ENCODE data around the gene LEUTX.

The LEUTX gene

GRCh38 chr19:39778763-39779162 lies at the start of gene LEUTX:
Gene LEUTX, plus strand, starts transcription at chr19:39778854. Its CDS starts 67 bp downstream, at chr19:39778921.
- Mint-ChIP-seq H3K9me3 (no peaks in the 10 kb centered on the region), H3K4me3 (no peak within 1 kb of the TSS), H3K36me3 (ENCODE audit: insufficient read depth) (no peaks in the 10 kb centered on the region), H3K27me3 (peaks cover 33% of the 10 kb centered on the region), H3K27ac (ENCODE audit: low read depth) (no peak within 1 kb of the TSS), H3K4me1 (no peaks in the 10 kb centered on the region)
- no peak for DNase-seq (ENCODE audit: low spot score in 2 of 2)
- no peak for ATAC-seq (replicated peaks; ENCODE audit: extremely low read depth, poor library complexity, severe bottlenecking)

GRCh38 chr19:39729594-39729993 lies 49.1 kb upstream of the LEUTX start:
- Mint-ChIP-seq H3K4me3 (no peak overlapping the region), H3K27ac (ENCODE audit: low read depth) (no peak overlapping the region), H3K4me1 (no peaks in the 10 kb centered on the region), H3K36me3 (ENCODE audit: insufficient read depth) (no peaks in the 10 kb centered on the region), H3K27me3 (peaks cover 53% of the 10 kb centered on the region), H3K9me3 (no peaks in the 10 kb centered on the region)
- DNase-seq (ENCODE audit: low spot score in 2 of 2) (no peak), ATAC-seq (replicated peaks; ENCODE audit: extremely low read depth, poor library complexity, severe bottlenecking) (no peak)

GRCh38 chr19:39731685-39732084 lies 47.0 kb upstream of the LEUTX start:
- ATAC-seq (replicated peaks; ENCODE audit: extremely low read depth, poor library complexity, severe bottlenecking) (no peak), DNase-seq (ENCODE audit: low spot score in 2 of 2) (no peak)
- Mint-ChIP-seq H3K4me1 (no peaks in the 10 kb centered on the region), H3K9me3 (no peaks in the 10 kb centered on the region), H3K36me3 (ENCODE audit: insufficient read depth) (no peaks in the 10 kb centered on the region), H3K27ac (ENCODE audit: low read depth) (no peak overlapping the region), H3K4me3 (no peak overlapping the region), H3K27me3 (peaks cover 34% of the 10 kb centered on the region)

GRCh38 chr19:39733841-39734240 lies 44.8 kb upstream of the LEUTX start:
- peaks cover 31% of the 10 kb centered on the region for H3K27me3 Mint-ChIP-seq
- no peaks in the 10 kb centered on the region for H3K36me3 Mint-ChIP-seq (ENCODE audit: insufficient read depth)
- no peak for ATAC-seq (replicated peaks; ENCODE audit: extremely low read depth, poor library complexity, severe bottlenecking)
- H3K4me3 Mint-ChIP-seq, result no peak overlapping the region
- no peaks in the 10 kb centered on the region for H3K4me1 Mint-ChIP-seq
- no peaks in the 10 kb centered on the region for H3K9me3 Mint-ChIP-seq
- no peak for DNase-seq (ENCODE audit: low spot score in 2 of 2)
- H3K27ac Mint-ChIP-seq (ENCODE audit: low read depth), result no peak overlapping the region

- Mint-ChIP-seq H3K4me1 (no peaks in the 10 kb centered on the region), H3K9me3 (no peaks in the 10 kb centered on the region), H3K27me3 (peaks cover 23% of the 10 kb centered on the region), H3K4me3 (no peak overlapping the region), H3K27ac (ENCODE audit: low read depth) (no peak overlapping the region), H3K36me3 (ENCODE audit: insufficient read depth) (no peaks in the 10 kb centered on the region)
- ATAC-seq (replicated peaks; ENCODE audit: extremely low read depth, poor library complexity, severe bottlenecking) (no peak), DNase-seq (ENCODE audit: low spot score in 2 of 2) (no peak)
These were observed 43.0 kb upstream of the LEUTX start for GRCh38 chr19:39735688-39736087.

GRCh38 chr19:39736088-39736487 lies 42.6 kb upstream of the LEUTX start:
- Mint-ChIP-seq H3K27me3 (peaks cover 23% of the 10 kb centered on the region), H3K4me3 (no peak overlapping the region), H3K36me3 (ENCODE audit: insufficient read depth) (no peaks in the 10 kb centered on the region), H3K27ac (ENCODE audit: low read depth) (no peak overlapping the region), H3K4me1 (no peaks in the 10 kb centered on the region), H3K9me3 (no peaks in the 10 kb centered on the region)
- DNase-seq (ENCODE audit: low spot score in 2 of 2) (no peak), ATAC-seq (replicated peaks; ENCODE audit: extremely low read depth, poor library complexity, severe bottlenecking) (no peak)

GRCh38 chr19:39737351-39737750 lies 41.3 kb upstream of the LEUTX start:
- Mint-ChIP-seq H3K36me3 (ENCODE audit: insufficient read depth) (no peaks in the 10 kb centered on the region), H3K4me1 (no peaks in the 10 kb centered on the region), H3K27ac (ENCODE audit: low read depth) (no peak overlapping the region), H3K27me3 (peaks cover 26% of the 10 kb centered on the region), H3K9me3 (no peaks in the 10 kb centered on the region), H3K4me3 (no peak overlapping the region)
- no peak for DNase-seq (ENCODE audit: low spot score in 2 of 2)
- ATAC-seq (replicated peaks; ENCODE audit: extremely low read depth, poor library complexity, severe bottlenecking), result no peak

GRCh38 chr19:39737891-39738290 lies 40.8 kb upstream of the LEUTX start, which contains the start of gene CLC:
Gene CLC, minus strand, starts transcription at chr19:39738029. Its CDS starts 77 bp downstream, at chr19:39737952.
- H3K4me3 Mint-ChIP-seq, result no peak within 1 kb of the TSS
- H3K9me3 Mint-ChIP-seq, result no peaks in the 10 kb centered on the region
- no peaks in the 10 kb centered on the region for H3K4me1 Mint-ChIP-seq
- DNase-seq (ENCODE audit: low spot score in 2 of 2), result no peak
- no peaks in the 10 kb centered on the region for H3K36me3 Mint-ChIP-seq (ENCODE audit: insufficient read depth)
- no peak for ATAC-seq (replicated peaks; ENCODE audit: extremely low read depth, poor library complexity, severe bottlenecking)
- H3K27me3 Mint-ChIP-seq, result peaks cover 31% of the 10 kb centered on the region
- no peak within 1 kb of the TSS for H3K27ac Mint-ChIP-seq (ENCODE audit: low read depth)

GRCh38 chr19:39738814-39739213 lies 39.8 kb upstream of the LEUTX start:
- Mint-ChIP-seq H3K27me3 (peaks cover 40% of the 10 kb centered on the region), H3K4me3 (no peak overlapping the region), H3K4me1 (no peaks in the 10 kb centered on the region)

GRCh38 chr19:39740395-39740794 lies 38.3 kb upstream of the LEUTX start:
- no peak overlapping the region for H3K27ac Mint-ChIP-seq (ENCODE audit: low read depth)
- H3K27me3 Mint-ChIP-seq, result peaks cover 56% of the 10 kb centered on the region
- no peaks in the 10 kb centered on the region for H3K36me3 Mint-ChIP-seq (ENCODE audit: insufficient read depth)
- DNase-seq (ENCODE audit: low spot score in 2 of 2), result no peak
- ATAC-seq (replicated peaks; ENCODE audit: extremely low read depth, poor library complexity, severe bottlenecking), result no peak
- H3K4me1 Mint-ChIP-seq, result no peaks in the 10 kb centered on the region
- no peak overlapping the region for H3K4me3 Mint-ChIP-seq
- H3K9me3 Mint-ChIP-seq, result no peaks in the 10 kb centered on the region

More at GRCh38 chr19:39738814-39739213, 39.8 kb upstream of the LEUTX start:
- no peaks in the 10 kb centered on the region for H3K9me3 Mint-ChIP-seq
- ATAC-seq (replicated peaks; ENCODE audit: extremely low read depth, poor library complexity, severe bottlenecking) (no peak), DNase-seq (ENCODE audit: low spot score in 2 of 2) (no peak)
- H3K36me3 Mint-ChIP-seq (ENCODE audit: insufficient read depth), result no peaks in the 10 kb centered on the region
- no peak overlapping the region for H3K27ac Mint-ChIP-seq (ENCODE audit: low read depth)

GRCh38 chr19:39745643-39746042 lies 33.0 kb upstream of the LEUTX start:
- Mint-ChIP-seq H3K36me3 (ENCODE audit: insufficient read depth) (no peaks in the 10 kb centered on the region), H3K4me1 (no peaks in the 10 kb centered on the region), H3K4me3 (no peak overlapping the region), H3K27me3 (peaks cover 63% of the 10 kb centered on the region), H3K27ac (ENCODE audit: low read depth) (no peak overlapping the region), H3K9me3 (no peaks in the 10 kb centered on the region)
- ATAC-seq (replicated peaks; ENCODE audit: extremely low read depth, poor library complexity, severe bottlenecking), result no peak
- no peak for DNase-seq (ENCODE audit: low spot score in 2 of 2)

- no peak for ATAC-seq (replicated peaks; ENCODE audit: extremely low read depth, poor library complexity, severe bottlenecking)
- no peaks in the 10 kb centered on the region for H3K36me3 Mint-ChIP-seq (ENCODE audit: insufficient read depth)
- DNase-seq (ENCODE audit: low spot score in 2 of 2), result no peak
- no peak overlapping the region for H3K4me3 Mint-ChIP-seq
- no peaks in the 10 kb centered on the region for H3K4me1 Mint-ChIP-seq
- H3K27me3 Mint-ChIP-seq, result peaks cover 68% of the 10 kb centered on the region
- no peaks in the 10 kb centered on the region for H3K9me3 Mint-ChIP-seq
- no peak overlapping the region for H3K27ac Mint-ChIP-seq (ENCODE audit: low read depth)
These were observed 31.7 kb upstream of the LEUTX start for GRCh38 chr19:39746836-39747529.

- Mint-ChIP-seq H3K36me3 (ENCODE audit: insufficient read depth) (no peaks in the 10 kb centered on the region), H3K4me3 (no peak overlapping the region), H3K4me1 (no peaks in the 10 kb centered on the region), H3K27me3 (peaks cover 38% of the 10 kb centered on the region), H3K27ac (ENCODE audit: low read depth) (no peak overlapping the region), H3K9me3 (no peaks in the 10 kb centered on the region)
- DNase-seq (ENCODE audit: low spot score in 2 of 2) (no peak), ATAC-seq (replicated peaks; ENCODE audit: extremely low read depth, poor library complexity, severe bottlenecking) (no peak)
These were observed 28.7 kb upstream of the LEUTX start for GRCh38 chr19:39749981-39750380.
